HG02970 (cell line): ENCODE results near the gene LIPG.

Experiments
- ATAC-seq: cut with Tn5 transposase; IDR thresholded peaks from one replicate; pipeline ENCODE4 v1.9.1; 2021; ENCODE audit warnings: mild to moderate bottlenecking, moderate library complexity, moderate number of reproducible peaks; ENCODE audit not compliant: unreplicated experiment, low FRiP score

The LIPG gene

GRCh38 chr18:49609256-49610021, 47.6 kb downstream of the LIPG start:
- no peak for ATAC-seq

GRCh38 chr18:49610022-49610445, 48.2 kb downstream of the LIPG start:
- ATAC-seq: no peak

GRCh38 chr18:49611316-49611715, 49.5 kb downstream of the LIPG start:
- ATAC-seq: no peak

- no peak for ATAC-seq
Observed at GRCh38 chr18:49612515-49613033, 50.7 kb downstream of the LIPG start.

- ATAC-seq: no peak
Observed at GRCh38 chr18:49613141-49613640, 51.3 kb downstream of the LIPG start.

GRCh38 chr18:49613641-49614151, 51.8 kb downstream of the LIPG start:
- no peak for ATAC-seq

GRCh38 chr18:49616618-49617328, 54.9 kb downstream of the LIPG start:
- ATAC-seq: no peak

- no peak for ATAC-seq
Observed at GRCh38 chr18:49617329-49617695, 55.5 kb downstream of the LIPG start.

- ATAC-seq: no peak
Observed at GRCh38 chr18:49617865-49618264, 56.0 kb downstream of the LIPG start.

GRCh38 chr18:49618742-49619681, 57.2 kb downstream of the LIPG start:
- no peak for ATAC-seq

- no peak for ATAC-seq
Observed at GRCh38 chr18:49619801-49620200, 57.9 kb downstream of the LIPG start.

GRCh38 chr18:49621301-49621700, 59.4 kb downstream of the LIPG start:
- no peak for ATAC-seq

- no peak for ATAC-seq
Observed at GRCh38 chr18:49621717-49622351, 60.0 kb downstream of the LIPG start.

GRCh38 chr18:49623571-49623970, 61.7 kb downstream of the LIPG start:
- ATAC-seq: no peak

GRCh38 chr18:49625021-49625691, 63.3 kb downstream of the LIPG start:
- no peak for ATAC-seq

GRCh38 chr18:49626842-49627467, 65.1 kb downstream of the LIPG start:
- ATAC-seq: no peak

GRCh38 chr18:49628119-49628518, 66.3 kb downstream of the LIPG start:
- ATAC-seq: no peak

- no peak for ATAC-seq
Observed at GRCh38 chr18:49628881-49629795, 67.3 kb downstream of the LIPG start.
